Smooth muscle cell (in vitro differentiated cells): ENCODE data around the gene AGBL5. TPM values are rescaled to one million over a fixed set of nuclear protein-coding genes. Genes with fewer than 3 reads are reported as not detected.

Source experiments
- DNase-seq: peaks from one replicate; lab custom pipeline; 2025; ENCODE audit not compliant: unreplicated experiment; lab: John Stamatoyannopoulos, UW
- H2AFZ ChIP-seq: fragments of 200-600 bp; sonication (generic); 2 replicates; pipeline ENCODE4 v1.6.0; 2016; ENCODE audit warnings: antibody characterized with exemption, low read depth, mild to moderate bottlenecking
- H3F3A ChIP-seq: fragments of 200-600 bp; sonication (generic); 2 replicates; pipeline ENCODE4 v1.6.0; 2017; ENCODE audit warnings: antibody characterized with exemption, low read depth
- H3K27ac ChIP-seq: fragments of 200-600 bp; sonication (generic); 2 replicates; pipeline ENCODE4 v1.5.1; 2016; ENCODE audit warnings: low read depth, mild to moderate bottlenecking
- H3K27me3 ChIP-seq: fragments of 200-600 bp; sonication (generic); 2 replicates; pipeline ENCODE4 v1.6.1; 2016; ENCODE audit warnings: low read depth, mild to moderate bottlenecking
- H3K36me3 ChIP-seq: fragments of 200-600 bp; sonication (generic); 2 replicates; pipeline ENCODE4 v1.5.1; 2016; ENCODE audit warnings: low read depth
- H3K4me1 ChIP-seq: fragments of 200-600 bp; sonication (generic); 2 replicates; pipeline ENCODE4 v1.5.1; 2016; ENCODE audit warnings: low read depth
- H3K4me2 ChIP-seq: fragments of 200-600 bp; sonication (generic); 2 replicates; pipeline ENCODE4 v1.6.0; 2016; ENCODE audit warnings: mild to moderate bottlenecking
- H3K4me3 ChIP-seq: fragments of 200-600 bp; sonication (generic); 2 replicates; pipeline ENCODE4 v1.5.1; 2016; ENCODE audit warnings: mild to moderate bottlenecking
- H3K79me2 ChIP-seq: fragments of 200-600 bp; sonication (generic); 2 replicates; pipeline ENCODE4 v1.6.0; 2016; ENCODE audit warnings: low read depth, mild to moderate bottlenecking
- H3K9ac ChIP-seq: fragments of 200-600 bp; sonication (generic); 2 replicates; pipeline ENCODE4 v1.6.0; 2016; ENCODE audit warnings: low read depth
- H3K9me3 ChIP-seq: fragments of 200-600 bp; sonication (generic); replicated peaks from 2 replicates; pipeline ENCODE4 v1.5.1; 2016; ENCODE audit warnings: low read depth
- H4K20me1 ChIP-seq: fragments of 200-600 bp; sonication (generic); 2 replicates; pipeline ENCODE4 v1.6.0; 2016; ENCODE audit warnings: low read depth
- CTCF ChIP-seq: fragments of 200-600 bp; sonication (generic); IDR thresholded peaks from 2 replicates; pipeline ENCODE4 v1.5.1; 2017; ENCODE audit warnings: borderline replicate concordance, mild to moderate bottlenecking, antibody characterized with exemption; ENCODE audit not compliant: insufficient read depth, poor library complexity, severe bottlenecking
- WGBS: methylation state at CpG from one replicate; pipeline ENCODE4 v1.1.7; 2016; ENCODE audit warnings: low lambda C conversion rate; 5-methylcytosine and 5-hydroxymethylcytosine counted together
- polyA plus RNA-seq: library from polyadenylated mRNA; unstranded; fragments of >200 nt; fragmentation: Nextera tagmentation; extraction: Ambion mirVana; gene quantifications from 2 replicates; pipeline ENCODE4 v1.2.1, GENCODE V29; 2016
- total RNA-seq: library from RNA; depleted of rRNA; stranded (reverse); fragments of >200 nt; gene quantifications from 2 replicates; pipeline ENCODE4 v1.2.3, GENCODE V29; 2014

AGBL5 gene
- total and polyA plus RNA-seq, 2 experiments from 2014 or later, result 13.7 to 17.1 TPM

- H3K4me2 ChIP-seq, result peak overlapping the region; percentile 99
- no peak for TF ChIP-seq CTCF
Measured at GRCh38 chr2:27084297-27085061, 33.0 kb downstream of the AGBL5 start.

GRCh38 chr2:27085062-27085672 lies 33.7 kb downstream of the AGBL5 start:
- no peak overlapping the region for H2AFZ ChIP-seq
- peak overlapping the region; percentile 99 for H3K4me2 ChIP-seq
- no peak overlapping the region for H3K9ac ChIP-seq
- WGBS, result 53% methylated on average over 10 of the region's 10 CpGs
- no peaks in the 10 kb centered on the region for H3K27me3 ChIP-seq
- peaks cover 21% of the 10 kb centered on the region for H3F3A ChIP-seq
- H3K79me2 ChIP-seq, result peaks cover 7% of the 10 kb centered on the region
- no peaks in the 10 kb centered on the region for H3K9me3 ChIP-seq
- peaks cover 18% of the 10 kb centered on the region for H3K4me1 ChIP-seq
- peak overlapping the region; percentile 61 for H3K27ac ChIP-seq
- peak overlapping the region; percentile 83 for H3K4me3 ChIP-seq
- no peaks in the 10 kb centered on the region for H3K36me3 ChIP-seq
- no peak for TF ChIP-seq CTCF
- H4K20me1 ChIP-seq, result peaks cover 33% of the 10 kb centered on the region
- DNase-seq, result no peak

More at GRCh38 chr2:27084297-27085061, 33.0 kb downstream of the AGBL5 start:
- 76% methylated on average over 6 of the region's 6 CpGs for WGBS
- Histone ChIP-seq H3K9me3 (no peaks in the 10 kb centered on the region), H2AFZ (no peak overlapping the region), H4K20me1 (peaks cover 33% of the 10 kb centered on the region), H3K36me3 (no peaks in the 10 kb centered on the region), H3K4me3 (no peak overlapping the region), H3K9ac (no peak overlapping the region), H3K79me2 (peaks cover 12% of the 10 kb centered on the region), H3K27me3 (no peaks in the 10 kb centered on the region), H3K4me1 (peaks cover 18% of the 10 kb centered on the region), H3F3A (peaks cover 21% of the 10 kb centered on the region), H3K27ac (no peak overlapping the region)
- DNase-seq, result no peak

GRCh38 chr2:27085673-27086089 lies 34.2 kb downstream of the AGBL5 start:
- Histone ChIP-seq H3K79me2 (peaks cover 2% of the 10 kb centered on the region), H3K27me3 (no peaks in the 10 kb centered on the region), H2AFZ (peak overlapping the region; percentile 69), H3K4me1 (peaks cover 16% of the 10 kb centered on the region), H3K4me2 (peak overlapping the region; percentile 99), H3K4me3 (peak overlapping the region; percentile 83), H3K9me3 (no peaks in the 10 kb centered on the region), H3K9ac (peak overlapping the region; percentile 54), H3F3A (peaks cover 17% of the 10 kb centered on the region), H4K20me1 (peaks cover 33% of the 10 kb centered on the region), H3K27ac (peak overlapping the region; percentile 61), H3K36me3 (no peaks in the 10 kb centered on the region)
- peak; percentile 26 for DNase-seq
- 3% methylated on average over 36 of the region's 38 CpGs for WGBS
- TF ChIP-seq CTCF, result no peak
